A549 (cell line): Measurements from ENCODE around the gene CAMKMT.

Experiments
- CBX2 ChIP-seq: fragments of 200-600 bp; sonication (generic); IDR thresholded peaks from 2 replicates; pipeline ENCODE4 v1.6.1; 2016; ENCODE audit warnings: low read depth, mild to moderate bottlenecking, borderline replicate concordance
- CHD2 ChIP-seq: fragments of 150-350 bp; IDR thresholded peaks from 2 replicates; pipeline ENCODE4 v1.6.1; 2014; ENCODE audit warnings: low read length; ENCODE audit not compliant: partially characterized antibody
- FOXS1 ChIP-seq: fragments of 250-450 bp; sonication (Bioruptor Pico); IDR thresholded peaks from 2 replicates; pipeline ENCODE4 v1.5.0; 2020; ENCODE audit warnings: mild to moderate bottlenecking, moderate library complexity
- HOXB13 ChIP-seq: fragments of 250-450 bp; sonication (Bioruptor Pico); IDR thresholded peaks from 2 replicates; pipeline ENCODE4 v1.5.0; 2020; ENCODE audit warnings: low read depth, mild to moderate bottlenecking, moderate library complexity
- JUN ChIP-seq, 2 experiments: fragments of >200 bp; sonication (Bioruptor Twin); formaldehyde crosslinking; IDR thresholded peaks; 2 replicates in 1 of 2; 3 replicates in 1 of 2; pipeline ENCODE4 v1.6.1; 2016 to 2017
- MAFK ChIP-seq: fragments of 450-650 bp; IDR thresholded peaks from 2 replicates; pipeline ENCODE4 v1.6.1; 2014; ENCODE audit not compliant: partially characterized antibody
- MAZ ChIP-seq: fragments of 150-350 bp; IDR thresholded peaks from 2 replicates; pipeline ENCODE4 v1.6.1; 2014; ENCODE audit warnings: antibody characterized with exemption, low read depth, low read length, borderline replicate concordance
- POLR2A ChIP-seq: IDR thresholded peaks from 2 replicates; pipeline ENCODE4 v1.6.1; 2012; ENCODE audit warnings: mild to moderate bottlenecking, low read length
- RAD21 ChIP-seq, 2 experiments: fragments of >200 bp in 1 of 2; sonication (Bioruptor Twin) in 1 of 2; formaldehyde crosslinking in 1 of 2; IDR thresholded peaks in 1 of 2; conservative IDR thresholded peaks in 1 of 2; 2 replicates in 1 of 2; 3 replicates in 1 of 2; pipeline ENCODE4 v1.6.1; 2012 to 2018; ENCODE audit warnings: inconsistent platforms in 1 of 2
- RCOR1 ChIP-seq: fragments of 150-350 bp; IDR thresholded peaks from 2 replicates; pipeline ENCODE4 v1.6.1; 2014; ENCODE audit warnings: antibody characterized with exemption, low read length, low read depth
- TF ChIP-seq, protein P1 (sequence below): fragments of >200 bp; sonication (Bioruptor Twin); formaldehyde crosslinking; IDR thresholded peaks from 3 replicates; pipeline ENCODE4 v1.5.1; 2016
- TF ChIP-seq, protein P2 (sequence below): fragments of 200-600 bp; sonication (generic); IDR thresholded peaks from 2 replicates; pipeline ENCODE4 v1.6.1; 2016; ENCODE audit warnings: antibody characterized with exemption, mild to moderate bottlenecking, moderate library complexity
- TF ChIP-seq, protein P3 (sequence below): IDR thresholded peaks from 2 replicates; pipeline ENCODE4 v1.6.1; 2012

DNA sequence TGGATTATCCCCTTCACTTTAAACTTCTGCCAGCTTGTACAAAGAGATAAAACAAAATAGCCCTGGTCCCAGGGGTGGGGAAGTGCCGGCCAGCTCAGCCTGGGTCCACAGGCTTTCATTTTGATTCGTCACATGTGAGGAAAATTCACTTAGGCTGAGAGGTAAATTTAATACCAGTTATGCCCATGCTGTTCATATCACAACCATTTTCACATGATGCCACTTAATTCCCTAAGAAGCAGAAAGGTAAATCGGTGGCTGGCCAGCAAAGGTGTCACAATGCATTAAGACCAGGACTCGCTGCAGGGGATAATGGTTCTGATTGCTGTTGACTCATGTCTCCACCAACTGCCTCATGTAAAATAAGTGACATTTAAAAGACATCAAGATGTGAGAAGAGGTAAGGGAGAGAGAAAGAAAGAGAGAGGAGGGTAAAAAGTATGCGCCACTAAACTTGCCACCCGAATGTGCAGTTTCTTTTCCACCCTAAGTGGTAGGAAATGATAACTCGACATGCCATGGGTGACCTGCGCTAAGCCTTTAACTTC is 318.8 kb downstream of the CAMKMT start:
- TF ChIP-seq, protein P1, sequence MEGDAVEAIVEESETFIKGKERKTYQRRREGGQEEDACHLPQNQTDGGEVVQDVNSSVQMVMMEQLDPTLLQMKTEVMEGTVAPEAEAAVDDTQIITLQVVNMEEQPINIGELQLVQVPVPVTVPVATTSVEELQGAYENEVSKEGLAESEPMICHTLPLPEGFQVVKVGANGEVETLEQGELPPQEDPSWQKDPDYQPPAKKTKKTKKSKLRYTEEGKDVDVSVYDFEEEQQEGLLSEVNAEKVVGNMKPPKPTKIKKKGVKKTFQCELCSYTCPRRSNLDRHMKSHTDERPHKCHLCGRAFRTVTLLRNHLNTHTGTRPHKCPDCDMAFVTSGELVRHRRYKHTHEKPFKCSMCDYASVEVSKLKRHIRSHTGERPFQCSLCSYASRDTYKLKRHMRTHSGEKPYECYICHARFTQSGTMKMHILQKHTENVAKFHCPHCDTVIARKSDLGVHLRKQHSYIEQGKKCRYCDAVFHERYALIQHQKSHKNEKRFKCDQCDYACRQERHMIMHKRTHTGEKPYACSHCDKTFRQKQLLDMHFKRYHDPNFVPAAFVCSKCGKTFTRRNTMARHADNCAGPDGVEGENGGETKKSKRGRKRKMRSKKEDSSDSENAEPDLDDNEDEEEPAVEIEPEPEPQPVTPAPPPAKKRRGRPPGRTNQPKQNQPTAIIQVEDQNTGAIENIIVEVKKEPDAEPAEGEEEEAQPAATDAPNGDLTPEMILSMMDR = no peak
- TF ChIP-seq, protein P2, sequence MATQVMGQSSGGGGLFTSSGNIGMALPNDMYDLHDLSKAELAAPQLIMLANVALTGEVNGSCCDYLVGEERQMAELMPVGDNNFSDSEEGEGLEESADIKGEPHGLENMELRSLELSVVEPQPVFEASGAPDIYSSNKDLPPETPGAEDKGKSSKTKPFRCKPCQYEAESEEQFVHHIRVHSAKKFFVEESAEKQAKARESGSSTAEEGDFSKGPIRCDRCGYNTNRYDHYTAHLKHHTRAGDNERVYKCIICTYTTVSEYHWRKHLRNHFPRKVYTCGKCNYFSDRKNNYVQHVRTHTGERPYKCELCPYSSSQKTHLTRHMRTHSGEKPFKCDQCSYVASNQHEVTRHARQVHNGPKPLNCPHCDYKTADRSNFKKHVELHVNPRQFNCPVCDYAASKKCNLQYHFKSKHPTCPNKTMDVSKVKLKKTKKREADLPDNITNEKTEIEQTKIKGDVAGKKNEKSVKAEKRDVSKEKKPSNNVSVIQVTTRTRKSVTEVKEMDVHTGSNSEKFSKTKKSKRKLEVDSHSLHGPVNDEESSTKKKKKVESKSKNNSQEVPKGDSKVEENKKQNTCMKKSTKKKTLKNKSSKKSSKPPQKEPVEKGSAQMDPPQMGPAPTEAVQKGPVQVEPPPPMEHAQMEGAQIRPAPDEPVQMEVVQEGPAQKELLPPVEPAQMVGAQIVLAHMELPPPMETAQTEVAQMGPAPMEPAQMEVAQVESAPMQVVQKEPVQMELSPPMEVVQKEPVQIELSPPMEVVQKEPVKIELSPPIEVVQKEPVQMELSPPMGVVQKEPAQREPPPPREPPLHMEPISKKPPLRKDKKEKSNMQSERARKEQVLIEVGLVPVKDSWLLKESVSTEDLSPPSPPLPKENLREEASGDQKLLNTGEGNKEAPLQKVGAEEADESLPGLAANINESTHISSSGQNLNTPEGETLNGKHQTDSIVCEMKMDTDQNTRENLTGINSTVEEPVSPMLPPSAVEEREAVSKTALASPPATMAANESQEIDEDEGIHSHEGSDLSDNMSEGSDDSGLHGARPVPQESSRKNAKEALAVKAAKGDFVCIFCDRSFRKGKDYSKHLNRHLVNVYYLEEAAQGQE = no peak
- TF ChIP-seq FOXS1 (CRISPR knock-in tag) (no peak), POLR2A (no peak), RAD21 (conservative IDR thresholded peaks at IDR 0.05 in 1 of 2, IDR thresholded peaks at IDR 0.05 in 1 of 2) (no peak), JUN (IDR thresholded peaks at IDR 0.05) (no peak), HOXB13 (CRISPR knock-in tag) (no peak), MAZ (no peak), CHD2 (no peak), CBX2 (no peak), RCOR1 (no peak), MAFK (no peak)
- TF ChIP-seq, protein P3, sequence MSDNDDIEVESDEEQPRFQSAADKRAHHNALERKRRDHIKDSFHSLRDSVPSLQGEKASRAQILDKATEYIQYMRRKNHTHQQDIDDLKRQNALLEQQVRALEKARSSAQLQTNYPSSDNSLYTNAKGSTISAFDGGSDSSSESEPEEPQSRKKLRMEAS = no peak
